Measurements from ENCODE around the gene KRT81. TPM values are rescaled to one million over a fixed set of nuclear protein-coding genes. Genes with fewer than 3 reads are reported as not detected.

Gene KRT81
- polyA plus RNA-seq, 1 experiment = 2.3 TPM

GRCh38 chr12:52335598-52336262, 44.4 kb upstream of the KRT81 start:
- ChIA-PET POLR2A (no interaction called here), CTCF (interaction anchor here (0.6 to 0.8 kb wide), 2 partner anchors 9 to 17 kb away, joined by 3 to 6 read pairs; no protein-coding TSS in a partner anchor)
- DNase-seq (ENCODE audit: low read depth, low spot score) = no peak
- H3K9me3 ChIP-seq (ENCODE audit: control insufficient read depth, insufficient read depth, low read length) = peaks cover 4% of the 10 kb centered on the region
- peaks cover 26% of the 10 kb centered on the region for H3K27me3 ChIP-seq (ENCODE audit: control insufficient read depth, insufficient read depth, low read length)
- H3K27ac ChIP-seq (ENCODE audit: low read depth, low read length) = no peak overlapping the region
- TF ChIP-seq CTCF (IDR thresholded peaks at IDR 0.05; ENCODE audit: low read depth, low read length) = no peak
- H3K4me3 ChIP-seq (ENCODE audit: low read depth, low read length) = no peak overlapping the region

GRCh38 chr12:52334185-52334584, 42.9 kb upstream of the KRT81 start:
- H3K4me3 ChIP-seq (ENCODE audit: low read depth, low read length) = no peak overlapping the region
- peaks cover 4% of the 10 kb centered on the region for H3K9me3 ChIP-seq (ENCODE audit: control insufficient read depth, insufficient read depth, low read length)
- no peak for TF ChIP-seq CTCF (IDR thresholded peaks at IDR 0.05; ENCODE audit: low read depth, low read length)
- H3K27ac ChIP-seq (ENCODE audit: low read depth, low read length) = no peak overlapping the region
- CTCF ChIA-PET = interaction anchor here (3.8 kb wide), 1 partner anchor 177 kb away, joined by 14 read pairs; no protein-coding TSS in a partner anchor
- POLR2A ChIA-PET = no interaction called here
- H3K27me3 ChIP-seq (ENCODE audit: control insufficient read depth, insufficient read depth, low read length) = peaks cover 31% of the 10 kb centered on the region
- no peak for DNase-seq (ENCODE audit: low read depth, low spot score)

GRCh38 chr12:52333321-52333720, 42.0 kb upstream of the KRT81 start:
- peaks cover 4% of the 10 kb centered on the region for H3K9me3 ChIP-seq (ENCODE audit: control insufficient read depth, insufficient read depth, low read length)
- DNase-seq (ENCODE audit: low read depth, low spot score) = no peak
- no peak overlapping the region for H3K27ac ChIP-seq (ENCODE audit: low read depth, low read length)
- POLR2A ChIA-PET = no interaction called here
- peaks cover 33% of the 10 kb centered on the region for H3K27me3 ChIP-seq (ENCODE audit: control insufficient read depth, insufficient read depth, low read length)
- CTCF ChIA-PET = interaction anchor here (1.2 to 3.8 kb wide), 2 partner anchors 54 to 176 kb away, joined by 4 to 14 read pairs; no protein-coding TSS in a partner anchor
- no peak overlapping the region for H3K4me3 ChIP-seq (ENCODE audit: low read depth, low read length)
- TF ChIP-seq CTCF (IDR thresholded peaks at IDR 0.05; ENCODE audit: low read depth, low read length) = no peak

GRCh38 chr12:52332381-52332780, 41.0 kb upstream of the KRT81 start:
- H3K4me3 ChIP-seq (ENCODE audit: low read depth, low read length) = no peak overlapping the region
- no peak for DNase-seq (ENCODE audit: low read depth, low spot score)
- H3K27ac ChIP-seq (ENCODE audit: low read depth, low read length) = no peak overlapping the region
- CTCF ChIA-PET = interaction anchor here (1.1 to 3.8 kb wide), 2 partner anchors 40 to 175 kb away, joined by 3 to 14 read pairs; no protein-coding TSS in a partner anchor
- no peak for TF ChIP-seq CTCF (IDR thresholded peaks at IDR 0.05; ENCODE audit: low read depth, low read length)
- H3K27me3 ChIP-seq (ENCODE audit: control insufficient read depth, insufficient read depth, low read length) = peaks cover 29% of the 10 kb centered on the region
- H3K9me3 ChIP-seq (ENCODE audit: control insufficient read depth, insufficient read depth, low read length) = peaks cover 4% of the 10 kb centered on the region
- POLR2A ChIA-PET = no interaction called here

GRCh38 chr12:52331833-52332232, 40.5 kb upstream of the KRT81 start:
- ChIA-PET CTCF (interaction anchor here (1.1 to 3.8 kb wide), 3 partner anchors 40 to 175 kb away, joined by 3 to 14 read pairs (median 5); no protein-coding TSS in a partner anchor), POLR2A (no interaction called here)
- no peak for TF ChIP-seq CTCF (IDR thresholded peaks at IDR 0.05; ENCODE audit: low read depth, low read length)
- peaks cover 29% of the 10 kb centered on the region for H3K27me3 ChIP-seq (ENCODE audit: control insufficient read depth, insufficient read depth, low read length)
- no peak overlapping the region for H3K27ac ChIP-seq (ENCODE audit: low read depth, low read length)
- peaks cover 4% of the 10 kb centered on the region for H3K9me3 ChIP-seq (ENCODE audit: control insufficient read depth, insufficient read depth, low read length)
- H3K4me3 ChIP-seq (ENCODE audit: low read depth, low read length) = no peak overlapping the region
- no peak for DNase-seq (ENCODE audit: low read depth, low spot score)

All from AG04450 (cell line).